Uterus (tissue), 4 donors: ENCODE results near the gene E2F7. TPM values are rescaled to one million over a fixed set of nuclear protein-coding genes. Genes with fewer than 3 reads are reported as not detected.

Experiments
- DNase-seq, 2 donors: peaks; one replicate each; pipeline ENCODE4 v3.0.0-alpha.2; 2019 to 2020
- H3K27ac ChIP-seq, 2 donors: fragments of 200-600 bp; sonication (generic); 1 replicate in 1 of 2; 2 replicates in 1 of 2; pipeline ENCODE4 v1.5.1; 2016 to 2018
- H3K27me3 ChIP-seq, 2 donors: fragments of 200-600 bp; sonication (generic); one replicate each; pipeline ENCODE4 v1.5.1; 2018 to 2019; ENCODE audit warnings: control low read depth in 1 of 2
- H3K36me3 ChIP-seq, 2 donors: fragments of 200-600 bp; sonication (generic); one replicate each; pipeline ENCODE4 v1.5.1; 2019; ENCODE audit warnings: control low read depth in 1 of 2
- H3K4me1 ChIP-seq, 2 donors: fragments of 200-600 bp; sonication (generic); one replicate each; pipeline ENCODE4 v1.5.1; 2018 to 2019; ENCODE audit warnings: control low read depth in 1 of 2
- H3K4me3 ChIP-seq, 2 donors: fragments of 200-600 bp; sonication (generic); 1 replicate in 1 of 2; 2 replicates in 1 of 2; pipeline ENCODE4 v1.5.1; 2018 to 2019; ENCODE audit warnings: mild to moderate bottlenecking in 1 of 2
- H3K9me3 ChIP-seq, 2 donors: fragments of 200-600 bp; sonication (generic); one replicate each; pipeline ENCODE4 v1.5.1; 2019; ENCODE audit warnings: control low read depth in 1 of 2
- CTCF ChIP-seq, 4 experiments: fragments of 200-600 bp in 2 of 4; fragments of 450-650 bp in 2 of 4; sonication (generic) in 2 of 4; IDR thresholded peaks; one replicate each; pipeline ENCODE4 v1.5.1; 2016 to 2019; ENCODE audit warnings: antibody characterized with exemption in 4 of 4, mild to moderate bottlenecking in 2 of 4, moderate library complexity in 1 of 4
- POLR2A ChIP-seq, 2 donors: fragments of 450-650 bp; IDR thresholded peaks; one replicate each; pipeline ENCODE4 v1.6.1; 2016; ENCODE audit warnings: antibody characterized with exemption in 2 of 2, mild to moderate bottlenecking in 1 of 2, moderate library complexity in 1 of 2
- intact Hi-C: fragments of 100-400 bp; cut with DNase I; formaldehyde crosslinking; loops from one replicate; pipeline ENCODE4 v1.15.1; 2023; ENCODE audit warnings: low total_unique reads
- total RNA-seq, 4 donors: library from RNA; depleted of rRNA in 3 of 4; stranded (reverse); fragments of >200 nt in 3 of 4; gene quantifications; one replicate each; pipeline versions ENCODE4 v1.1.0 to v1.2.4, GENCODE V29; 2014 to 2023
- donor health status: DM: yes; HTN: yes; CAD: no.

E2F7 gene
- total RNA-seq, 4 donors from 2014 or later: 5.9 TPM; not detected in 3

GRCh38 chr12:77001276-77001675 lies 64.1 kb downstream of the E2F7 start:
- DNase-seq: no peak
- intact Hi-C loops: no loop called here
- Histone ChIP-seq H3K36me3 (no peaks in the 10 kb centered on the region), H3K27ac (no peak overlapping the region), H3K4me3 (no peak overlapping the region), H3K27me3 (no peaks in the 10 kb centered on the region), H3K4me1 (no peaks in the 10 kb centered on the region), H3K9me3 (no peaks in the 10 kb centered on the region)
- no peak for TF ChIP-seq POLR2A (IDR thresholded peaks at IDR 0.05)

DNA sequence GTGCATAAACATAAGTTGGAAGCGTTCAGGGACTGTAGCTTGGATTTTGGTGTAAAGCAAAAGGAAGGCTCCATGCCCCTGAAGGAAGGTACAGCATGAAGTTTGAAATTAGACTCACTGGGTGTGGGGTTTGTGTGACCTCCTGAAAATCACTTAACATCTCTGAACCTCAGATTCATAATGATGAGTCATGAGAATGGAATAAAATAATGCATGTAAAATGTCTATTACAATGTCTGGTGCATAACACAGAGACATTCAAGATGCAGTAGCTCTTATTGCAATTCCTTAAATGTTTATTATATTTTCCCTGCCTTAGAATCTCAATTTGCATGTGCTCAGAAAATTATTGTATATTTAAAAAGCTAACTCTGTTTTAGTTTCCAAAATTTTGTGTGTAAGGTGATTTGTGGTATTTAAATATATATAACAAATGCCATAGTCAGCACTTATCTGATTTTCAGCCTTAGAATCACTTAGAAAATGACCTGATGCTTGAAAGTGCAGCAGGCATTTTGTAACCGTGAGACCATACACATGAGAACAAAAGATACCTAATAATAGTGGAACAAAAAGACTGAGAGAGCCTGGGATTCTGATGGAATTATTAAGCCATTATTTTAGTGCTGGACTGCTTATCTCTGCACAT lies 66.3 kb downstream of the E2F7 start:
- H3K36me3 ChIP-seq: no peaks in the 10 kb centered on the region
- no peaks in the 10 kb centered on the region for H3K9me3 ChIP-seq
- TF ChIP-seq CTCF (IDR thresholded peaks at IDR 0.05): no peak
- no peak for TF ChIP-seq POLR2A (IDR thresholded peaks at IDR 0.05)
- intact Hi-C loops: no loop called here
- no peaks in the 10 kb centered on the region for H3K27me3 ChIP-seq
- H3K4me3 ChIP-seq: no peak overlapping the region
- H3K4me1 ChIP-seq: no peaks in the 10 kb centered on the region
- H3K27ac ChIP-seq: no peak overlapping the region
- DNase-seq: no peak

DNA sequence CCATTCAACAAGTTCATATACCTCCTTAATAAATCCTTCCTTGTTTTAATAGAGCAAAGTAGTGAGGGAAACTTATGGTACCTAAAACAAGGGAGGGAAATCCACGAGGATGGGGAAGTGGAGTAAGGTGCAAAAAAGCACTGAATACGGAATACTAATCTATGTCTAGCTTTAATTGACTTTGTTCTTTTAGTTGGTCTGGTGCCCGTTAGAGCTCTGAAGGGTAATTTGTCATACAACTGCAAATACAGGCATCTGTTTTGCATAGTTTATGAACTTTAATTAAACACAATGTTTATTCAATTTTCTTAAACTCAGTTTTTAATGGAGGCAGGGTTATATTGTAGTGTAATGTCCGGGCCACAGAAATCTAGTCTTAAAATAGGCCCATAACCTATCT lies 67.0 kb downstream of the E2F7 start:
- Histone ChIP-seq H3K36me3 (no peaks in the 10 kb centered on the region), H3K27me3 (no peaks in the 10 kb centered on the region), H3K9me3 (no peaks in the 10 kb centered on the region), H3K27ac (no peak overlapping the region), H3K4me3 (no peak overlapping the region), H3K4me1 (no peaks in the 10 kb centered on the region)
- intact Hi-C loops: no loop called here
- DNase-seq: no peak
- TF ChIP-seq POLR2A (IDR thresholded peaks at IDR 0.05) (no peak), CTCF (IDR thresholded peaks at IDR 0.05) (no peak)

DNA sequence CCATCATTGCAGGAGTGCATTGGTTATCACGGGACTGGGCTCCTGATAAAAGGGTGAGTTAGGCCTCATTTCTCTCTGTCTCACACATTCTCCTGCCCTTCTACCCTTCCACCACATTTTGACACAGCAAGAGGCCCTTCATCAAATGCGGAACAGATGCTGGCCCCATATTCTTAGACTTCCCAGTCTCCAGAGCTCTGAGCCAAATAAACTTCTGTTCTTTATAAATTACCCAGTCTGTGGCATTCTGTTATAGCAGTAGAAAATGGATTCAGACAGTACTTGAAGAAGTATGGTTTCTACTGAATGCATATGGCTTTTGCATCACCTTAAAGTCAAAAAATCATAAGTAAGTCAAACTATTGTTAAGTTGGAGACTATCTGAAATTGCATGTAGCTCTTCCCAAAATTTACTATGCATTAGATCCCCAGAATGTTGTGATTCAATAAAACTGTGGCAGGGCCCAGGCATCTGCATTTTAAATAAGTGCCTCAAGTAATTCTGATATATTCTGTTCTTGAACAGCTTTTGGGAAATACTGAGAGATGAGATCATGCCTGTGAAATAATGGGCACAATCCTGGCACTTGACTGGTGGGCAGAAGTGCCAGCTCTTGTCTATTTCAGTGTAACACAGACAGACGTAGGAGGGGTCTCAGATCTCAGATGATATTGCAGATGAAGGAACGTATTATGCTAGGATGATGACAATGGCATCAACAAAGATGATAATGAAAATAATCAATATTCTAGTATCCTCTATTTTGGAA lies 68.2 kb downstream of the E2F7 start:
- no peaks in the 10 kb centered on the region for H3K4me1 ChIP-seq
- H3K9me3 ChIP-seq: no peaks in the 10 kb centered on the region
- H3K27ac ChIP-seq: no peak overlapping the region
- no peak for DNase-seq
- no peaks in the 10 kb centered on the region for H3K36me3 ChIP-seq
- H3K27me3 ChIP-seq: no peaks in the 10 kb centered on the region
- intact Hi-C loops: no loop called here
- H3K4me3 ChIP-seq: no peak overlapping the region
- TF ChIP-seq POLR2A (IDR thresholded peaks at IDR 0.05): no peak
- TF ChIP-seq CTCF (IDR thresholded peaks at IDR 0.05): no peak

- H3K4me3 ChIP-seq: no peak overlapping the region
- no peaks in the 10 kb centered on the region for H3K4me1 ChIP-seq
- no peaks in the 10 kb centered on the region for H3K27me3 ChIP-seq
- H3K27ac ChIP-seq: no peak overlapping the region
- H3K9me3 ChIP-seq: no peaks in the 10 kb centered on the region
- TF ChIP-seq CTCF (IDR thresholded peaks at IDR 0.05) (no peak), POLR2A (IDR thresholded peaks at IDR 0.05) (no peak)
- no peak for DNase-seq
- H3K36me3 ChIP-seq: no peaks in the 10 kb centered on the region
- intact Hi-C loops: no loop called here
Measured at GRCh38 chr12:76990716-76991115, 74.7 kb downstream of the E2F7 start.
